Measurements from ENCODE around the gene NYAP2.

NYAP2 gene

DNA sequence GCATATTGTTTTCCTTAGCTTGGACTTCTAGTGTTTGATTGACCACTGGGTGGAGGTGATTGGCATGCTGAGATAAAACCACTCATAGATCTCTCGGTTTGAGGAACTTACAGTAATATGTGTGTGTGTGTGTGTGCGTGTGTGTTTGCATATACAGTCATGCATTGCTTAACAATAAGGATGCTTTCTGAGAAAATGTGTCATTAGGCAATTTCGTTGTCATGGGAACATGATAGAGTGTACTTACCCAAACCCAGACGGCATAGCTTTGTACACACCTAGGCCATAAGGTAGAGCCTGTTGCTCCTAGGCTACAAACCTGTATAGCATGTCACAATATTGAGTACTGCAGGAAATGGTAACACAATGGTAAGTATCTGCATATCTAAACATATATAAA, 167.3 kb downstream of the NYAP2 start:
- DNase-seq, result no peak

DNA sequence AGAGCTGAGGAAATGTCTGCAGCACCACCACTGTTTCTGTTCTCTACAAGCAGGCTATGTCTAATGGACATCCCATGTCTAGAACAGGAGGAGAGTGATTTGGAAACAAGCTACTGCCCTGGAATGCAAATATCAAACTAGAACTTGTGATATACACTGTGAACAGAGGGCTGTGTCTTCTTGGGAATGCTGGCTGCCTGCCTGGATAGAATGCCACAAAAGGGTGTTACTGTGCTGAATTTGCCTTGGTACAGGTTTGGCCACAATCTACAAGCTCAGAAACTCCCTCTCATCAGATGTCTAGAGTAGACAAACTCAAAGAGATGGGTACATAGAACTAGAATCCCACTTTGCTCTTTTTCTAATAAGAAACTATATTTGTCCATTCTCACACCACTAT, 170.5 kb downstream of the NYAP2 start:
- no peak for DNase-seq

DNA sequence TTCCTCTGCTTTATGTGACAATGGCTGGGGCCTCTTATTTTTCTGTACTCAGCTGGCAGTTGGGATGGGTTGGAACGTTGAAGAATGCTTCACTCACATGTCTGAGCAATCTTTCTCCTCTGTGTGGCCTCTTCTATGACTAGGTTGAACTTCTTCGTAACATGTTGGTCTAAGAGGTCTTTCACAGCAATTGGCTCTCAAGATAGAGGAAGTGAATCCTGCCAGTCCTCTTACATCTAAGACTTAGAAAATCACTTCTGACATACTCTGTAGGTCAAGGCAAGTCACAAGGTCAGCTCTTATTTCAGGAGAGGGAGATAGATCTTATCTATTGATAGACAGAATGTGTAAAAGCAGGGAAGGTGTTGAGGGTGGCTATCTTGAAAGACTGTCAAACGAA, 174.1 kb downstream of the NYAP2 start:
- no peak for DNase-seq

DNA sequence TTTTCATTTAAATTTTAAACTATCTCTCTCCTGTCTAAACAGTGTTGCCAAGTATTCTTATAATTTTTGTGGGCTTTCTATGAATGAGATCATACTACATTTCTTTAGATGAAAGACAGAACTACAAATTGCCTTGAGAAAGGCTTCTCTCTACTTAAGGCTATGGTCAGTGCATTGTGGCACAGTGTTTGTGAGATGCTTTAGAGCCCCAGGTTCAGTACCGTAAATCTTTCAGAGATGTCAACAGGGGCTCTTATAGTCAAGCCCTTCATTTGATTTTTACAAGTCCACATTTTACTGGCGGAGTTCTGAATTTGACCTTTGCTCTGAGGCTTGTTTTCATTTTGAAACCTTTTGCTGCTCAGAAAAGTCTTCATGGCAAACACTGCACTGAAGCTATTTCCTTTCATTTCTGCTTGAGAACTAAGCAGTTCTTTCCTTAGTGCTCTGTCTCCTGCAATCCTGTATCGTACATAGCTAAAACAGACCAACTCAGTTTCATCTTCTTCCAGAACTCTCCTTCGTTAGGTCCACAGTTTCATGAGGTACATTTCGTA, 175.2 kb downstream of the NYAP2 start:
- no peak for DNase-seq

DNA sequence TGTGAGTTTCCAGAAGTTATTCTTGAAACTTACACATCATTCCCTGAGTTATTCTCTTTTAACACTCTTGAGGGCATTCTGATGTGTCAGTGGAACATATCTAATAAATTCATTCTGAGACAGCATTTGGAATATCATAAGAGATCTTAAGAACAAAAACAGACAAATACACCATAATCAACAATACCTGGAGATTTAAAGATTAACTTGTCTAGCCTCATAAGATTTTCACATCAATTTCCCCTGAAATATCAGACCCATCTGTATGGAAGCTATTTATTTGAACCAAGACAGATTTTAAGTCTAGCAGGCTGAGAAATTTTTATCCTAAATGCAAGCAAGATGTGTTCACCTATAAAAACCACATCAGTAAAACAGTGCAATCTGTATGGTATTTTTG, 181.6 kb downstream of the NYAP2 start:
- no peak for DNase-seq

DNA sequence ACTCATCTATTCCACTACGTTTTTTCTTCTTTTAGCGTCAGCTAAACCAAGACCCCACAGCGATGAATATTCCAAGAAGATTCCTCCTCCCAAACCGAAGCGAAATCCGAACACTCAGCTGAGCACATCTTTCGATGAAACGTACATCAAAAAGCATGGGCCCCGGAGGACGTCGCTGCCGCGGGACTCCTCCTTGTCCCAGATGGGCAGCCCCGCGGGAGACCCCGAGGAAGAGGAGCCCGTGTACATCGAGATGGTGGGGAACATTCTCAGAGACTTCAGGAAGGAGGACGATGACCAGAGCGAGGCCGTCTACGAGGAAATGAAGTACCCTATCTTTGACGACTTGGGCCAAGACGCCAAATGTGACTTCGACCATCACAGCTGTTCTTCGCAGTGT, 182.4 kb downstream of the NYAP2 start:
- no peak for DNase-seq

DNA sequence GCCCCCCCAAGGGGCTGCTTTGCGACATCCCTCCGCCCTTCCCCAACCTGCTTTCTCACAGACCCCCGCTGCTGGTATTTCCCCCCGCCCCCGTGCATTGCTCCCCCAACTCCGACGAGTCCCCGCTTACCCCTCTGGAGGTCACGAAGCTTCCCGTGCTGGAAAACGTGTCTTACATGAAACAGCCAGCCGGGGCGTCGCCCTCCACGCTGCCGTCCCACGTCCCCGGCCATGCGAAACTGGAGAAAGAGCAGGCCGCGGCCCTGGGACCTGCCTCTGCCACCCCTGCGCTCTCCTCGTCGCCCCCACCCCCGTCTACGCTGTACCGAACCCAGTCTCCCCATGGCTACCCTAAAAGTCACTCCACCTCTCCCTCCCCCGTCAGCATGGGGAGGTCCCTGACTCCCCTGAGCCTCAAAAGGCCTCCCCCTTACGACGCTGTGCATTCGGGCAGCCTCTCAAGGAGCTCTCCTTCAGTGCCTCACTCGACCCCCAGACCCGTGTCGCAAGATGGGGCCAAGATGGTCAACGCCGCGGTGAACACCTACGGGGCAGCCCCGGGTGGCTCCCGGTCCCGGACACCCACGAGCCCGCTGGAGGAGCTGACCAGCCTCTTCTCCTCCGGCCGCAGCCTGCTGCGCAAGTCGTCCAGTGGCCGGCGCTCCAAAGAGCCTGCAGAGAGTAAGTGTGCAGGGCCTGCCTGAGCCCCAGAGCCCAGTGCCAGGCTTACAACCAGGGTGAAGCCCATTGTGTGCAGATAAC, 183.0 kb downstream of the NYAP2 start:
- no peak for DNase-seq

DNA sequence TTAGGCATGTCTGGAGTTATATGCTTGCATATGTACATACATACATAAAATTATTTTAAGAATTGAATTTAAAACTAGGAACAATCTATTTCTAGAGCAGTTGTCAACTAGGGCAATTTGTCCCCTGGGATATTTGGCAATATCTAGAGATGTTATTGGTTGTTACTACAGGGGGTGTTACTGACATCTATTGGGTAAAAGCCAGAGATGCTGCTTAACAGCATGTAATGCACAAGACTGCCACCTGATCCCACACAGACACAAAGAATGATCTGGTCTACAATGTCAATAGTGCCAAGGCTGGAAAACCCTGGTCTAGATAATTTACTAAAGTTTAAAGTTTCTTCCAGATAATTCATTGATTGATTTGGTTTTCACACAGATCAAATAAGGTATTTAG, 185.3 kb downstream of the NYAP2 start:
- no peak for DNase-seq

DNA sequence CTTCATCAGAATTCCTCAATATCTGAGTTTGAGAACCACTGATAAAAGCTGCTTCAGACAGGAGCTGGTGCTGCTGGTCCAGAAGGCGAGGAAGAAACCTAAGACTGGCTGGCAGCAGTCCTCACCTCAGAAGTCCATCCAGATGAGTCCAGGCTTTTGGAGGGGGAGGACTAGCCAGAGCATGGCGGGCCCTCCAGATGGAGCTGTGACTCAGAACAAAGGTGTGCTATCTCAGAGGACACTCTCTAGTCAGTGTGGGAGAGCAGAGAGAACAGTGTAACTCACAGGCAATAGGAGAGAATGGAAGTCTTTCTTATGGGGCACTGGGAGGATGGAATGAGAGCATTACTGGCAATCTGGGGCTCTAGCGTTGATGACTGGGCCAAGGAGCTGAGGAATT, 191.4 kb downstream of the NYAP2 start:
- DNase-seq, result no peak

DNA sequence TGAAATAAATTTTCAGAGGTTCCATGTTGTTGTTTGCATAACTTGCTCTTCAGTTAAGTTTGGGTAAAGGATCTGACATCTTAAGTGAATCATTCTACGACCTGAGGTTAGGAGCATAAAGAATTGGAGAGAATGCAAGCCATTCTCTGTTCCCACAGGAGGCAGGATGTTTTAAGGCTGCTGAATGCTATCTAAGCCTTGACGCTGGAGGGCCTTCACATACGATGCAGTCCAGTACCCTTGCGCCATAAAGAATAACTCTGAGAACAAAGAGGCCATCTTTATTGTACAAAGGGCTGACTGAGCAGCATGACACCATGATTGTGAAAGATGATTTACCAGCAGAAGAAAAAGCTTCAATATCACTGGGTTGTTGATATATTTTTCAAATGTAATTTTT, 198.4 kb downstream of the NYAP2 start:
- no peak for DNase-seq

DNA sequence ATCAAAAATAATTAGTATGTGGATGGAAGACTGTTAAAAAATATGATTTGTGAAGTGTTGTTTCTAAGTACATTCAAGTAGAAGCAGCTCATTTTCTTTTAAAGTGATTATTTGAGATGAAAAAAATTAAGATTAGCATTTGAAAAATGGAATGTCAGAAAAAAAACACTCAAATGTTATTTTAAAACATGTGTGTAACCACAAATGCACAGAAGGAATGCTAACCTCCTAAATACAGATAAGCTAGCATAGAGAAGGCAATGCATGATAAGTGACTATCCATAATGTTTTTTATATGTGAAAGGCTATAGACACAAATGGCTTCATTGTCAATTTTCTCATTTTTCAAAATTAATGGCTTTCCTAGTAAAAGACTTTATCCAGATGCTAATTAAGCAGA, 198.9 kb downstream of the NYAP2 start:
- no peak for DNase-seq

DNA sequence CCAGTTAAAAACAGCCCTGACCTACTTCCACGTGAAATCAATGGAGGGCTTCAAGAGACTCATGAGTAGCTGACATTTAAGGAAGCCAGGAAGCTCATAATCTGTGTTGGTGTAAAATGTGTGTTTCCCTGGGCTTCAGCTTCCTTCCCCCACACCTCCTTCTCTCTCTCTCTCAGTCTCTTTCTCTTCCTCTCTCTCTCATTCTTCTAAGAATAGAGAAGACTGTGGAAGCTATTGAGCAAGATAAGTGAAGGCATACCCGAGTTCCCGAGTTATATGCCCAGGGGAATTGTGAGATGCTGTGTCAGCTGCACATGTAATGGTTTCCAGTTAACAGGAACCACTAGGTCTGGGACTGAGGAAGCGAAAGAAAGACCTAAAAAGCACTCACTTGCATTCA, 199.4 kb downstream of the NYAP2 start:
- DNase-seq, result no peak

DNA sequence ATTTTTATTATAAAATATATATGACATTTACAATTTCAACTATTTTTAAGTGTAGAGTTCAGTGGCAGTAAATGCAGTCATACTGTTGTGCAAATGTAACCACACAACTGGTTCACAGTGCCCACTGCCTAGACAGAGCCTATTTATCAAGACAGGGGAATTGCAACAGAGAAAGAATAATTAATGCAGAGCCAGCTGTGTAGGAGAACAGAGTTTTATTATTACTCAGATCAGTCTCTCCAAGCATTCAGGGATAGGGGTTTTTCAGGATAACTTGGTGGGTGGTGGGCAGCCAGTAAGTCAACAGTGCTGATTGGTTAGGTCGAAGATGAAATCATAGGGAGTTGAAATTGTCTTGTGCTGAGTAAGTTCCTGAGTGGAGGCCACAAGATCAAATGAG, 200.3 kb downstream of the NYAP2 start:
- no peak for DNase-seq

DNA sequence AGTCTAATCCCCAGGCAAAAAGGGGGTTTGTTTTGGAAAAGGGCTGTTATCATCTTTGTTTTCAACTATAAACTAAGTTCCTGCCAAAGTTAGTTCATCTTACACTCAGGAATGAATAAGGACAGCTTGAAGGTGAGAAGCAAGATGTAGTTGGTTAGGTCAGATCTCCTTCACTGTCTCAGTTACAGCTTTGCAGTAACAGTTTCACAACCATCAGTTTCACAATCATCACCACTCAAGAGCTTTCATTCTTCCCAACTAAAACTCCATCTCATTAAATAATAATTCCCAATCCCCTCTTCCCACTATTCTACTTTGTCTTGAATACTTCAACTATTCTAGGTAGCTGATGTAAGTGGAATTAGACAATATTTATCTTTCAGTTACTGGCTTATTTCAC, 200.9 kb downstream of the NYAP2 start:
- DNase-seq, result no peak

DNA sequence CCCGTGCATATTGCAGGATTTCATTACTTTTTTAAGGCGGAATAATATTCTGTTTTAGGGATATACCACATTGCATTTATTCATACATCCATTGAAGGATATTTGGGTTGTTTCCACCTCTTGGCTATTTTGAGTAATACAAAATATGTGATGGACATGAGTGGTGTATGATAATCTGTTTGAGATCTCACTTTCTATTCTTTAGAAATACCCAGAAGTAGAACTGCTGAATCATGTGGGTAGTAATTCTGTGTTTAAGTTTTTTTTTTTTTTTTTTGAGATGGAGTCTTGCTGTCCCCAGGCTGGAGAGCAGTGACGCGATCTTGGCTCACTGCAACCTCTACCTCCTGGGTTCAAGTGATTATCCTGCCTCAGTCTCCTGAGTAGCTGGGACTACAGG, 201.4 kb downstream of the NYAP2 start:
- DNase-seq, result no peak

DNA sequence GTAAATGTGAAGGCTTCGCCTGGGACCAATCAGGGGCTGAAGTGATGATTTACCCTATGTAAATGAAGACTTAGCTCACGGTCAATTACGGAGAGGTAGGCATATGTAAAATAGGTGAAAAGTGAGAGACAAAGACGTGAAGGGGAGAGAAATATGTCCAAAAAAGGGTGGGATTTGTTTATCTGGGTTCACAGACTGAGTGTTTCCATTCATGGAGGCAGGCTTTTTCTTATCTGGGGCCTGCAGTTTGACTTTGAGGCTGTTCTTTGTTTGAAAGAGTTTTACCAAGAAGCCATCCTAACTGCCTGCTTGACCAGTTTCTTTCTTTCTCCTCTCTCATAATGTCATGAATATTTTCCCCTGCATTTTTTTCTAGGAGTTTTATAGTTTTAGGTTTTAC, 202.7 kb downstream of the NYAP2 start:
- no peak for DNase-seq

DNA sequence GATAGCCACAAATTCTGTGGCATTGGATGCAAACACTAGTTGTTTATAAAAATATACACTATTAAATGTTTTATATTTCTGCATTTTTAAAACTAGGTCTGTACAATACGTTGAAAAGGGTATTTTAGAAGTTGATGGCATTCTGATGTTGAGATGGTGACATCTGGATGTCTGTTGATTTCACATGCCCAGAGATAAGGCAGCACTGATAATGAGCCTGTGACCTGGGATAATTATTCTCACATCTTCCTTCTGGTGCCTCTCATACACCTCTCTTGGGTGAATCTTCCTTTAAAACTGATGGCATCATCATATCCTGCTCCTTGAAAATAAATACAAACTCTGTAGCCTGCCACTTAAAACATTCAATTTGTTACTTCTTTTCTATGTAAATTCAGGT, 208.6 kb downstream of the NYAP2 start:
- no peak for DNase-seq

DNA sequence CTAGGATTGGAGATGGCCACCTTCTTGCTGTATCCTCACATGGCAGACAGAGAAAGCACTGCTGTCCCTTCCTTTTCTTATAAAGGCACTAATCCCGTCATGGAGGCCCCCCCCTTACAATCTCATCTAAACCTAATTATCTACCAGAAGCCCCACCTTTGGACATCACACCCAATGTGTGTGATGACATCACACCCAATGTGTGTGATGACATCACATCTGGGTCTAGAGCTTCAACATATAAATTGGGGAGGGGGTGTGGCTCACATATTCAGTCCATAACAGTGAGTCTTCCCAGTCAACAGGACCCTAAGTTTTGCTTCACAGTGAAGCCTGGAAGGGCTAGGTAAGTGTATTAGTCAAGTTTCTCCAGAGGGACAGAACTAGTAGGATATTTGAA, 213.1 kb downstream of the NYAP2 start:
- DNase-seq, result no peak

DNA sequence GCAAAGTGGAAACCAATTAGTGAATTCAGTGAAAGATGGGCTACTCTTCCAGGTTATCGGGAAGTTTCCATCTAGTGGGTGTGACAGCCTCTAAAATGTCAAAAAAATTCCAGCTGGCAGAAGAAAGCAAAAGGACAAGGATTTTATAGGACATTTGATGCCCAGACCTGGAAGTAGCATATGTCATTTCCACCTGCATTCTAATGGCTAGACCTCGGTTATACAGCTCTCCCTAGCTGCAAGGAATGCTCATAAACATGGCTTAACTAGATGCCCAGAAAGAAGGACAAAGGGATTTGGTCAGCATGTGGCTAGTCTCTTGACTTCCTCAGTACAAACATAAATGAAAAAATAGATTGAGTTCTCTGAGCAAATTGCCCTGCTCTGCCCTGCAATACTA, 215.4 kb downstream of the NYAP2 start:
- no peak for DNase-seq

DNA sequence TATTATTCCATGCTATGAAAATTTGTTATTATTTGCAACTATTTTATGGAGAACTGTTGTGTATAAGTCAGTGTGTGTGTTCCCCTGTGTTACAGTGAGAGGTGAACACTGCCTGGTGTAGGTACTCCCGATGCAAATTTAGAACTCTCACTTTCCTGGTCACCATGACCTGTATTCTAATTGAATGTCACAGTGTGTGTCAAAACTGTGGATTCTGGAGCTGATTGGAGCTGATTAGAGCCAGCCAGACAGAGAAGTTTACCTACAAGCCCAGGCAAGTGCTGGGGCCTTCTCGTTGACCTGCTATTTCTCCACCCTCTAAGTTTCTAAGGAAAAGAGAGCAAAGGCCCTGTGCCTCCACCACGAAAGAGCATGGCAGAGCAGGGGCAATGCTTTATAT, 216.0 kb downstream of the NYAP2 start:
- DNase-seq, result no peak

DNA sequence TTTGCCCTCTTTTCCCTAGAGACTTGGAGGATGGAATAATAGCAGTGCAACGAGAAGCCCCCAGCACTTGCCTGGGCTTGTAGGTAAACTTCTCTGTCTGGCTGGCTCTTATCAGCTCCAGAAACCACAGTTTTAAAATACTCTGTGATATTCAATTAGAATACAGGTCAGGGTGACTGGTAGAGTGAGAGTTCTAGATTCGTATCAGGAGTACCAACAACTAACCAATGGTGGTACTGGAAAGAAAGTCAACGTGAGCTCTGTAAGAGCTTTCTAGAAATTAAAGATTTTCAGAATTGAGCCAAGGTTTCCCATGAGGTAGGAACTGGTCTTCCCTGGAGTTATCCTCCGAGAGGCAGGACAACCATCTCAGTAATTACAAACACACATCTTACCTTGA, 216.9 kb downstream of the NYAP2 start:
- no peak for DNase-seq

DNA sequence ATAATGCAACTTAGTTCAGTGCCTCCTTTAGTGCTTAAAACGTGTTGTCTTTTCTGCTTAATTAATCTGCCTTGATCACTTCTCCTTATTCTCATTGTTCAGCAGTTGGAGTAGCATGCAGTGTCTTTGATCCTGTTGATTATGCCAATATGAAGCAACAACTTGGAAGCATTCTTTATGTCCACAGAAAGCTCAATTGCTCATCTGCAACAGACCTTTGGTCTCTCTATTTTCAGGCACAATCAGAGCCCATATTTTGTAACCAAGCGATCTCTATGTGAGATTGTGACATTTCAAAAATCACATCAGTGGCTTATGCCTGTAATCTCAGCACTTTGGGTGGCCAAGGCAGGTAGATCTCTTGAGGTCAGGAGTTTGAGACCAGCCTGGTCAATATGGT, 217.3 kb downstream of the NYAP2 start:
- no peak for DNase-seq

DNA sequence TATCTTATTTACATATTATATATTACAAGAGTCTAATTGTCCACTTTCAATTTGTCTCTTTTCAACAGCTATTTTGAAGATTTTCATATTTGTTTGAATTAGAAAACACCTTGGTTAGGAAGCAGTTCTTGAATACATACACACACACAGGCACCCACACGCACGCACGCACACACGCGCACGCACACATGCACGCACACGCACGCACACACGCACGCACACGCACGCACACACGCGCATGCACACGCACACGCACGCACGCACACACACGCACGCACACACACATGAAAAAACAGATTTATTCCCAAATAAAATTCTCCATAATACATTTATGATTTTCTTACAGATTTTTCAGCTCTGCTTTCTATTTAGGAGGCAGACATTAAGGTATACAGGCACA, 220.7 kb downstream of the NYAP2 start:
- no peak for DNase-seq

DNA sequence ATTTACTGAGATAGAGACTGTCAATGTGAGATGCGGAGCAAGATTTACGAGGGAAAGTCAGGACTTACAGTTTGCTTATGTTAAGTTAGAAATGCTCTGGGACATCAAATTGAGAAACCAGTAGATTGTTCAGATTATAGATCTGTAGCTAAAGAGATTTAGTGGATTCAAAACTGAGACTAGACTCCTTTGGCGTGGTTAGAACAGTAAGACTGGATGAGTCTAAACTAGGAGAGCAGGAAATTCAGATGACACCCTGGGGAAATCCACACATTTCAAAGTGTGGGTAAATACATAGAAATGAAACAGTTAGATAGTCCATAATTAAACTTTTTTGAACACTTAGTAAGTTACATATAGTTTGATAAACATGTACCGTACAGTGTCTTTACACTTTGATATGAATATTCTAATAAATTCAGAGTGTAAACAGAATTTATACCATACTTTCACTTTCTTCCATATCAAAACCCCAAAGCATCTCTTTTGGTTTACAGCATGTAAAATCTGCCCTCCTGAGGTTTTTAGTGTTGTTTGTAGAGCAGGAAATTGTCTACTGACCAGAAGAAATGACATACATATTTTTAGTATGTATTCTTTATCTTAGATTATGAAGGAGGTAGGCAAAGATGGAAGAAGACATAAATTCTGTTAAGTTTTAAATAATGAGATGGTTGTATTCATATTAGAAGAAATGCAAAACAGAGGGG, 231.5 kb downstream of the NYAP2 start:
- DNase-seq, result no peak

DNA sequence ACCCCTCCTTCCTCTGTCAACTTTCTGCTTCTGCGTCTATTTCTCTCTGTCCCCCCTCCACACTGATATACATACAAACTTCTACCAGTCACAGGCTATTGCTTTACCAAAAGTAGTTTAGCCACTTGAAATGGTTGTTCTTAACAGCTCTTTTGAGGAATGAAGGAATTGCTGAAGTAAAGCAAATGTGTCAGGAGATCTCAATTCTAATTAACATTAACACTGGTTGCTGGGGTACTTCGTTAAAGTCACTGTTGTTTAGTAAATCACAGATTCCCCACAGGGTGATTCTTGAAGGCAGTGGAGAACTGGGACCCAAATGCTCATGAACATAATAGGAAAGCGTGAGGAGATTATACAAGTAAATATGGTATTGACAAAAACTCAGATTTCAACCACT, 232.8 kb downstream of the NYAP2 start:
- no peak for DNase-seq
